Measurements from ENCODE around the gene BMF.
"Not testable (repeated sequence)": the region's sequence is repeated elsewhere in the genome, so short reads cannot be mapped to it uniquely, and the experiment has no call there.

BMF gene

GRCh38 chr15:40108855-40109735 lies at the start of gene BMF:
Gene BMF, minus strand, starts transcription at chr15:40108879. Its CDS starts 2,793 bp downstream, at chr15:40106086.
- DNase-seq, result peak; percentile 83

- no peak for DNase-seq
Measured at GRCh38 chr15:40157778-40158447, 49.2 kb upstream of the BMF start.

- no peak for DNase-seq
Measured at GRCh38 chr15:40155270-40155910, 46.7 kb upstream of the BMF start.

- DNase-seq, result not testable (repeated sequence)
Measured at GRCh38 chr15:40154821-40155220, 46.1 kb upstream of the BMF start.

- no peak for DNase-seq
Measured at GRCh38 chr15:40151991-40152390, 43.3 kb upstream of the BMF start.

GRCh38 chr15:40151499-40151898 lies 42.8 kb upstream of the BMF start:
- DNase-seq, result no peak

- DNase-seq, result no peak
Measured at GRCh38 chr15:40150163-40150925, 41.7 kb upstream of the BMF start.

- DNase-seq, result no peak
Measured at GRCh38 chr15:40149339-40149738, 40.7 kb upstream of the BMF start.

- DNase-seq, result no peak
Measured at GRCh38 chr15:40146037-40146436, 37.4 kb upstream of the BMF start.

- no peak for DNase-seq
Measured at GRCh38 chr15:40142428-40142827, 33.7 kb upstream of the BMF start.

GRCh38 chr15:40138201-40138570 lies 29.5 kb upstream of the BMF start:
- not testable (repeated sequence) for DNase-seq

GRCh38 chr15:40137303-40138200 lies 28.9 kb upstream of the BMF start:
- no peak for DNase-seq

- no peak for DNase-seq
Measured at GRCh38 chr15:40136470-40137302, 28.0 kb upstream of the BMF start.

GRCh38 chr15:40135846-40136450 lies 27.3 kb upstream of the BMF start:
- not testable (repeated sequence) for DNase-seq

GRCh38 chr15:40134885-40135284 lies 26.2 kb upstream of the BMF start:
- no peak for DNase-seq

GRCh38 chr15:40133544-40133943 lies 24.9 kb upstream of the BMF start:
- DNase-seq, result no peak

- DNase-seq, result no peak
Measured at GRCh38 chr15:40130799-40131502, 22.3 kb upstream of the BMF start.

GRCh38 chr15:40130118-40130517 lies 21.4 kb upstream of the BMF start:
- DNase-seq, result no peak

- no peak for DNase-seq
Measured at GRCh38 chr15:40128766-40129660, 20.3 kb upstream of the BMF start.
